ENCODE data around the gene SNAP25. TPM values are rescaled to one million over a fixed set of nuclear protein-coding genes. Genes with fewer than 3 reads are reported as not detected.

SNAP25 gene
- total and polyA plus RNA-seq, 2 donors (not counting 1 experiment from before 2014, with no cell fraction given): 0.27 TPM; not detected in 1

GRCh38 chr20:10316582-10316981 lies 98.0 kb downstream of the SNAP25 start:
- ChIA-PET CTCF (no interaction called here), POLR2A (no interaction called here)
- Histone ChIP-seq H3K9ac (ENCODE audit: low read length) (no peak overlapping the region), H3K79me2 (ENCODE audit: control insufficient read depth, insufficient read depth, low read length) (no peaks in the 10 kb centered on the region), H4K20me1 (ENCODE audit: control insufficient read depth, insufficient read depth, low read length, poor library complexity, severe bottlenecking) (no peaks in the 10 kb centered on the region), H3K36me3 (replicated peaks in 1 of 2; ENCODE audit: control extremely low read depth in 1 of 2, control insufficient read depth in 1 of 2, extremely low read depth in 1 of 2, insufficient read depth in 2 of 2, low read length in 1 of 2) (no peaks in the 10 kb centered on the region), H3K27me3 (replicated peaks in 1 of 4; ENCODE audit: control extremely low read depth in 1 of 4, control insufficient read depth in 3 of 4, insufficient read depth in 4 of 4, low read length in 3 of 4) (peaks cover 0 to 3% (median 0%) of the 10 kb centered on the region in 4 experiments), H3K9me3 (ENCODE audit: control extremely low read depth in 1 of 3, control insufficient read depth in 2 of 3, insufficient read depth in 1 of 3, low read length in 2 of 3) (peaks cover 0 to 3% (median 3%) of the 10 kb centered on the region in 3 donors), H3K4me2 (replicated peaks; ENCODE audit: low read depth, low read length, poor library complexity, severe bottlenecking) (no peak overlapping the region), H3K27ac (ENCODE audit: low read length in 2 of 2) (no peak overlapping the region), H3K4me1 (ENCODE audit: control insufficient read depth in 2 of 2, insufficient read depth in 2 of 2, low read length in 2 of 2) (no peaks in the 10 kb centered on the region), H3K4me3 (ENCODE audit: control extremely low read depth in 1 of 5, extremely low read depth in 1 of 5, insufficient read depth in 1 of 5, low read depth in 2 of 5, low read length in 4 of 5) (no peak overlapping the region), H2AFZ (ENCODE audit: insufficient read depth, low read depth, low read length, poor library complexity, severe bottlenecking) (no peak overlapping the region)
- DNase-seq (no peak), ATAC-seq (ENCODE audit: low read depth) (no peak)
- 80% methylated on average over 1 of the region's 2 CpGs for WGBS (ENCODE audit: insufficient coverage)
- intact Hi-C loops (cut with micrococcal nuclease): no loop called here
- Mint-ChIP-seq H3K27ac (no peak overlapping the region), H3K4me1 (no peaks in the 10 kb centered on the region), H3K4me3 (no peak overlapping the region), H3K9me3 (ENCODE audit: insufficient read depth) (peaks cover 4% of the 10 kb centered on the region), H3K27me3 (peaks cover 3% of the 10 kb centered on the region)
- no peak for TF ChIP-seq EZH2 (IDR thresholded peaks at IDR 0.05; ENCODE audit: borderline replicate concordance, insufficient read depth, low read depth, low read length, poor library complexity, severe bottlenecking)
- TF ChIP-seq, protein P1, sequence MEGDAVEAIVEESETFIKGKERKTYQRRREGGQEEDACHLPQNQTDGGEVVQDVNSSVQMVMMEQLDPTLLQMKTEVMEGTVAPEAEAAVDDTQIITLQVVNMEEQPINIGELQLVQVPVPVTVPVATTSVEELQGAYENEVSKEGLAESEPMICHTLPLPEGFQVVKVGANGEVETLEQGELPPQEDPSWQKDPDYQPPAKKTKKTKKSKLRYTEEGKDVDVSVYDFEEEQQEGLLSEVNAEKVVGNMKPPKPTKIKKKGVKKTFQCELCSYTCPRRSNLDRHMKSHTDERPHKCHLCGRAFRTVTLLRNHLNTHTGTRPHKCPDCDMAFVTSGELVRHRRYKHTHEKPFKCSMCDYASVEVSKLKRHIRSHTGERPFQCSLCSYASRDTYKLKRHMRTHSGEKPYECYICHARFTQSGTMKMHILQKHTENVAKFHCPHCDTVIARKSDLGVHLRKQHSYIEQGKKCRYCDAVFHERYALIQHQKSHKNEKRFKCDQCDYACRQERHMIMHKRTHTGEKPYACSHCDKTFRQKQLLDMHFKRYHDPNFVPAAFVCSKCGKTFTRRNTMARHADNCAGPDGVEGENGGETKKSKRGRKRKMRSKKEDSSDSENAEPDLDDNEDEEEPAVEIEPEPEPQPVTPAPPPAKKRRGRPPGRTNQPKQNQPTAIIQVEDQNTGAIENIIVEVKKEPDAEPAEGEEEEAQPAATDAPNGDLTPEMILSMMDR (IDR thresholded peaks at IDR 0.05): no peak

- Histone ChIP-seq H3K9ac (ENCODE audit: low read length) (no peak overlapping the region), H3K79me2 (ENCODE audit: control insufficient read depth, insufficient read depth, low read length) (no peaks in the 10 kb centered on the region), H4K20me1 (ENCODE audit: control insufficient read depth, insufficient read depth, low read length, poor library complexity, severe bottlenecking) (no peaks in the 10 kb centered on the region), H3K27me3 (replicated peaks in 1 of 4; ENCODE audit: control extremely low read depth in 1 of 4, control insufficient read depth in 3 of 4, insufficient read depth in 4 of 4, low read length in 3 of 4) (no peaks in the 10 kb centered on the region), H3K4me2 (replicated peaks; ENCODE audit: low read depth, low read length, poor library complexity, severe bottlenecking) (no peak overlapping the region), H3K36me3 (replicated peaks in 1 of 2; ENCODE audit: control extremely low read depth in 1 of 2, control insufficient read depth in 1 of 2, extremely low read depth in 1 of 2, insufficient read depth in 2 of 2, low read length in 1 of 2) (no peaks in the 10 kb centered on the region), H3K9me3 (ENCODE audit: control extremely low read depth in 1 of 3, control insufficient read depth in 2 of 3, insufficient read depth in 1 of 3, low read length in 2 of 3) (peaks cover 0 to 3% (median 3%) of the 10 kb centered on the region in 3 donors), H2AFZ (ENCODE audit: insufficient read depth, low read depth, low read length, poor library complexity, severe bottlenecking) (no peak overlapping the region), H3K4me1 (ENCODE audit: control insufficient read depth in 2 of 2, insufficient read depth in 2 of 2, low read length in 2 of 2) (no peaks in the 10 kb centered on the region), H3K27ac (ENCODE audit: low read length in 2 of 2) (no peak overlapping the region), H3K4me3 (ENCODE audit: control extremely low read depth in 1 of 5, extremely low read depth in 1 of 5, insufficient read depth in 1 of 5, low read depth in 2 of 5, low read length in 4 of 5) (no peak overlapping the region)
- H3K9me3 Mint-ChIP-seq (ENCODE audit: insufficient read depth): peaks cover 4% of the 10 kb centered on the region
- CTCF ChIA-PET: interaction anchor here (0.6 kb wide), 1 partner anchor 510 kb away, joined by 3 read pairs; no protein-coding TSS in a partner anchor
- H3K27ac Mint-ChIP-seq: no peak overlapping the region
- ATAC-seq (ENCODE audit: low read depth) (no peak), DNase-seq (no peak)
- H3K27me3 Mint-ChIP-seq: peaks cover 3% of the 10 kb centered on the region
- intact Hi-C loops (cut with micrococcal nuclease): no loop called here
- no peaks in the 10 kb centered on the region for H3K4me1 Mint-ChIP-seq
- 63% methylated on average over 2 of the region's 5 CpGs for WGBS (ENCODE audit: insufficient coverage)
- TF ChIP-seq, protein P1 (IDR thresholded peaks at IDR 0.05): no peak
- POLR2A ChIA-PET: no interaction called here
- no peak overlapping the region for H3K4me3 Mint-ChIP-seq
Observed at GRCh38 chr20:10318291-10319024, 99.8 kb downstream of the SNAP25 start.

Data from B cell (primary cell).